DOHH2 (cell line): Measurements from ENCODE around the gene CEP57.

Experiments used
- EZH2phosphoT487 ChIP-seq: fragments of 200-600 bp; sonication (generic); IDR thresholded peaks from 2 replicates; pipeline ENCODE4 v1.6.1; 2017; ENCODE audit warnings: borderline replicate concordance, mild to moderate bottlenecking, antibody characterized with exemption, low read length, moderate library complexity, mixed read lengths
- TF ChIP-seq, protein P1 (sequence below): fragments of 200-600 bp; sonication (generic); IDR thresholded peaks from one replicate; pipeline ENCODE4 v1.5.1; 2014; ENCODE audit warnings: antibody characterized with exemption, mild to moderate bottlenecking, low read depth, low read length; ENCODE audit not compliant: poor library complexity, severe bottlenecking

DNA sequence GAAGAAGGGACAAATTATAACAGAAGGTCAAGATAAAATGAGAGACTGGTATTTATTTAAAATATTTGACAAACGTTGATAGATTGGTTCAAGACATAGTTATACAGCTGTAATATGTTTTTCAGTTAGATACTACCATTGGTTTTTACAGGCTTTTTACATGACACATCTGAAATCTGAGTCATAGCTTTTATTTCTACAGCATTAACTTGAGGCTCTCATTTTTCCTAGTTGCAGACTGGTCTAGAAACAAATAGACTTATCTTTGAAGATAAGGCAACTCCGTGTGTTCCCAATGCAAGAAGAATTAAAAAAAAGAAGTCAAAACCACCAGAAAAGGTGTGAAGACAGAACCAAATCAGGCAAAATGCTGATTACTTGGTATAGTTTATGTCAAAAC, 31.3 kb downstream of the CEP57 start:
- TF ChIP-seq, protein P1, sequence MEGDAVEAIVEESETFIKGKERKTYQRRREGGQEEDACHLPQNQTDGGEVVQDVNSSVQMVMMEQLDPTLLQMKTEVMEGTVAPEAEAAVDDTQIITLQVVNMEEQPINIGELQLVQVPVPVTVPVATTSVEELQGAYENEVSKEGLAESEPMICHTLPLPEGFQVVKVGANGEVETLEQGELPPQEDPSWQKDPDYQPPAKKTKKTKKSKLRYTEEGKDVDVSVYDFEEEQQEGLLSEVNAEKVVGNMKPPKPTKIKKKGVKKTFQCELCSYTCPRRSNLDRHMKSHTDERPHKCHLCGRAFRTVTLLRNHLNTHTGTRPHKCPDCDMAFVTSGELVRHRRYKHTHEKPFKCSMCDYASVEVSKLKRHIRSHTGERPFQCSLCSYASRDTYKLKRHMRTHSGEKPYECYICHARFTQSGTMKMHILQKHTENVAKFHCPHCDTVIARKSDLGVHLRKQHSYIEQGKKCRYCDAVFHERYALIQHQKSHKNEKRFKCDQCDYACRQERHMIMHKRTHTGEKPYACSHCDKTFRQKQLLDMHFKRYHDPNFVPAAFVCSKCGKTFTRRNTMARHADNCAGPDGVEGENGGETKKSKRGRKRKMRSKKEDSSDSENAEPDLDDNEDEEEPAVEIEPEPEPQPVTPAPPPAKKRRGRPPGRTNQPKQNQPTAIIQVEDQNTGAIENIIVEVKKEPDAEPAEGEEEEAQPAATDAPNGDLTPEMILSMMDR: no peak
- TF ChIP-seq EZH2phosphoT487: no peak
